Upper lobe of left lung (tissue), 6 donors: Measurements from ENCODE around the gene SIL1. TPM values are rescaled to one million over a fixed set of nuclear protein-coding genes. Genes with fewer than 3 reads are reported as not detected.

Source experiments
- ATAC-seq, 2 donors: fragments of 200-7000 bp; cut with Tn5 transposase; one replicate each; pipeline ENCODE4 v1.9.1; 2022; ENCODE audit warnings: mild to moderate bottlenecking in 2 of 2, moderate library complexity in 2 of 2; ENCODE audit not compliant: low FRiP score in 2 of 2
- DNase-seq, 2 donors: peaks; one replicate each; pipeline ENCODE4 v3.0.0-alpha.2; 2019 to 2020
- H3K27ac ChIP-seq, 4 donors: fragments of 200-600 bp; sonication (generic); one replicate each; pipeline ENCODE4 v1.5.1; 2016 to 2019
- H3K27me3 ChIP-seq, 4 donors: fragments of 200-600 bp; sonication (generic); one replicate each; pipeline ENCODE4 v1.5.1; 2017 to 2019
- H3K36me3 ChIP-seq, 4 donors: fragments of 200-600 bp; sonication (generic); one replicate each; pipeline ENCODE4 v1.5.1; 2016 to 2019
- H3K4me1 ChIP-seq, 4 donors: fragments of 200-600 bp; sonication (generic); one replicate each; pipeline ENCODE4 v1.5.1; 2018 to 2019
- H3K4me3 ChIP-seq, 4 donors: fragments of 200-600 bp; sonication (generic); one replicate each; pipeline ENCODE4 v1.5.1; 2017 to 2019; ENCODE audit warnings: mild to moderate bottlenecking in 2 of 4, moderate library complexity in 1 of 4
- H3K9me3 ChIP-seq, 4 donors: fragments of 200-600 bp; sonication (generic); one replicate each; pipeline ENCODE4 v1.5.1; 2018 to 2019
- EP300 ChIP-seq, 4 donors: sonication (generic); formaldehyde crosslinking; IDR thresholded peaks; one replicate each; pipeline ENCODE4 v1.5.1; 2017; ENCODE audit warnings: antibody characterized with exemption in 4 of 4, control low read depth in 2 of 4
- POLR2A ChIP-seq, 4 donors: fragments of 450-650 bp; IDR thresholded peaks; one replicate each; pipeline ENCODE4 v1.5.1; 2016 to 2017; ENCODE audit warnings: antibody characterized with exemption in 4 of 4, mild to moderate bottlenecking in 2 of 4
- POLR2AphosphoS5 ChIP-seq, 2 donors: sonication (generic); formaldehyde crosslinking; IDR thresholded peaks; one replicate each; pipeline ENCODE4 v1.5.1; 2017; ENCODE audit warnings: antibody characterized with exemption in 2 of 2
- WGBS, 2 donors: methylation state at CpG; one replicate each; pipeline ENCODE4 v1.1.5; 2017 to 2018; 5-methylcytosine and 5-hydroxymethylcytosine counted together
- total RNA-seq, 6 donors: library from RNA; depleted of rRNA in 4 of 6; stranded (reverse); fragments of >200 nt in 4 of 6; gene quantifications; one replicate each; pipeline versions ENCODE4 v1.1.0 to v1.2.1, GENCODE V29; 2016 to 2021
- TF ChIP-seq, protein P1 (sequence below), 6 experiments: fragments of 450-650 bp in 4 of 6; fragments of 200-600 bp in 2 of 6; sonication (generic) in 2 of 6; IDR thresholded peaks; one replicate each; pipeline ENCODE4 v1.5.1; 2016 to 2019; ENCODE audit warnings: antibody characterized with exemption in 6 of 6
- donor health status: DM: no; HTN: no; CAD: no; lungs with moderate emphysema.
- donor health status: DM: no; HTN: yes; CAD: no; lungs with severe emphysema.

The SIL1 gene
- total RNA-seq, 6 donors from 2014 or later = 30.2 to 83.8 (median 51.2) TPM

DNA sequence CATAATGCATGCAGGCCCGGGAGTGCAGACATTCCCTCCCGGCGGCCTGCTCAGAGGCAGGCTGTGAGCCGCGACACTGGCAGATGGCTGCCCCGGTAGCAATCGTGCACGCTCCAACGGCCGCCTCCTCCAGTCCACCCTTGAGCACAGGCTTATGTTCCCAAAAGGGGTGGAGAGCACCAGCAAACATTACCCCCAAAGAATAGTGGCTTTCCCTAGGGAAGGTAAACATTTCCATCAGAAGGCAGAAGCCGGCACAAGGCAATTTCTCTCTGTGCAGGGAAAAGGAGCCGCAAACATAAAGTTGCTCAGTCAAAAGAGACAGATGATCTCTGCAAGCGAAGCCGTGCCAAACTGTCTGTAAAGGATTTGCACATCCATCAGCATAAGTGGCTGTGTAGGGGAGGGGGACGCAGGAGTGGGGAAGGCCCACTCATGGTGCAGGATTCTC is 92.5 kb downstream of the SIL1 start:
- no peaks in the 10 kb centered on the region for H3K27me3 ChIP-seq
- H3K4me1 ChIP-seq = no peaks in the 10 kb centered on the region
- DNase-seq (peak in 1 of 2 donors; percentile 64), ATAC-seq (peak in 1 of 2 donors; percentile 43)
- H3K9me3 ChIP-seq = no peaks in the 10 kb centered on the region
- 70 to 73% methylated on average over 15 of the region's 15 CpGs for WGBS, 2 donors
- TF ChIP-seq, protein P1, sequence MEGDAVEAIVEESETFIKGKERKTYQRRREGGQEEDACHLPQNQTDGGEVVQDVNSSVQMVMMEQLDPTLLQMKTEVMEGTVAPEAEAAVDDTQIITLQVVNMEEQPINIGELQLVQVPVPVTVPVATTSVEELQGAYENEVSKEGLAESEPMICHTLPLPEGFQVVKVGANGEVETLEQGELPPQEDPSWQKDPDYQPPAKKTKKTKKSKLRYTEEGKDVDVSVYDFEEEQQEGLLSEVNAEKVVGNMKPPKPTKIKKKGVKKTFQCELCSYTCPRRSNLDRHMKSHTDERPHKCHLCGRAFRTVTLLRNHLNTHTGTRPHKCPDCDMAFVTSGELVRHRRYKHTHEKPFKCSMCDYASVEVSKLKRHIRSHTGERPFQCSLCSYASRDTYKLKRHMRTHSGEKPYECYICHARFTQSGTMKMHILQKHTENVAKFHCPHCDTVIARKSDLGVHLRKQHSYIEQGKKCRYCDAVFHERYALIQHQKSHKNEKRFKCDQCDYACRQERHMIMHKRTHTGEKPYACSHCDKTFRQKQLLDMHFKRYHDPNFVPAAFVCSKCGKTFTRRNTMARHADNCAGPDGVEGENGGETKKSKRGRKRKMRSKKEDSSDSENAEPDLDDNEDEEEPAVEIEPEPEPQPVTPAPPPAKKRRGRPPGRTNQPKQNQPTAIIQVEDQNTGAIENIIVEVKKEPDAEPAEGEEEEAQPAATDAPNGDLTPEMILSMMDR (IDR thresholded peaks at IDR 0.05) = no peak
- TF ChIP-seq EP300 (IDR thresholded peaks at IDR 0.05) = no peak
- H3K36me3 ChIP-seq = no peaks in the 10 kb centered on the region
- H3K4me3 ChIP-seq = no peak overlapping the region
- no peak overlapping the region for H3K27ac ChIP-seq

DNA sequence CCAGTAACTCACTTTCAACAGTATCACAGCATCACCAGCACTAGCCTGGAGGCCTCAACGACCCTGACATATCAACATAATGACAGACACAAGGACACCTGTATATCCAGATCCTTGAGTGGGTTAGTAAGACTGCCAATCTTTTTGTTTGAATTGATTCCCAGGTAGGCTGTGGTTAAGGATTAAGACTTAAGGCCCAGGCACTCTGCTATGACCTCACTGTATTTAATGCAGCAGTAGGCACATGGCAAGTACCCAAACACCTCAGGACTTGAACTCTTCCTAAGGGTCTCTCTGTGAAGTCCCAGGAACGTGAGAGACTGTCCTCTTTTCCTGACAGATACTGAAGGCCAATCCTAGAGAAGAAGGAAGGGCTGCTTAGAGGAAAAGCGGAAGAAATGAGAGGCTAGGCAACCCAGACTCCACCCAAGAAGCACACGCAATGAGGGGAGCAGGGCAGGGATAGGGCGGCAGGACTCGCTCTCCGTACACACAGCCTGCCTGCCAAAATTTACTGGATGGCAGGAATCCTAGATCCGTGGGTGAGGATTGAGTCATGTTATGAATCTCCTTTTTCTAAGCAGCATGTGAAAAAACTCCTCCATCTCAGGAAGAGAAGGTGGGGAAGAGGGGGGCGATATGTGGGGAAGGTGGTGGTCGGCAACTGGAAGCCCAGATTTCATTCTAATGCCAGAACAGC is 93.4 kb downstream of the SIL1 start:
- H3K36me3 ChIP-seq = no peaks in the 10 kb centered on the region
- H3K4me3 ChIP-seq = no peak overlapping the region
- no peaks in the 10 kb centered on the region for H3K27me3 ChIP-seq
- no peaks in the 10 kb centered on the region for H3K9me3 ChIP-seq
- no peaks in the 10 kb centered on the region for H3K4me1 ChIP-seq
- TF ChIP-seq EP300 (IDR thresholded peaks at IDR 0.05) (no peak), POLR2A (IDR thresholded peaks at IDR 0.05) (no peak), POLR2AphosphoS5 (IDR thresholded peaks at IDR 0.05) (no peak)
- TF ChIP-seq, protein P1 (IDR thresholded peaks at IDR 0.05) = no peak
- H3K27ac ChIP-seq = peak overlapping the region in 3 of 4 donors; percentile 18 to 62 (median 41)
- no peak for DNase-seq
- WGBS, 2 donors = 79 to 80% methylated on average over 10 of the region's 10 CpGs
- ATAC-seq = peak; percentile 72 to 95

DNA sequence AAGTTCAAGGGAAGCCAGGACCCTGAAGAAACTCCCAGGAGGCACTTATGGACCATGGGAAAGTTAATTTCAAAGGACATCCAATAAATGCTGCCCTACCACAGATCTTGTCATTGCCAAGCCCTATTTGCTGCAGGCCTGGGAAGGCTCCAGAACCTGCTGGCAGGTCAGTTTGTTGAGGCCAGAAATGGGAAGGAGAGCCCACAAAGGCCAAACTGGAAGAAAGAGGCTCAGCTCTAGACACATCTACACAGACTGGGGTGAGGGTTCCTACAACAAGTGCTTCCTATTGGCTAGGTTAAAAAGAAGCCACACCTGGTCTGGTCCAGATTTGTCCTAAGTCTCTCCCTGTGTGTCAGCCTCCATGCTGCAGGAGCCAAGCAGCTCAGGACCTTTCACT is 94.4 kb downstream of the SIL1 start:
- TF ChIP-seq POLR2AphosphoS5 (IDR thresholded peaks at IDR 0.05) (no peak), EP300 (IDR thresholded peaks at IDR 0.05) (no peak), POLR2A (IDR thresholded peaks at IDR 0.05) (no peak)
- TF ChIP-seq, protein P1 (IDR thresholded peaks at IDR 0.05) = no peak
- Histone ChIP-seq H3K4me1 (no peaks in the 10 kb centered on the region), H3K36me3 (no peaks in the 10 kb centered on the region), H3K27ac (no peak overlapping the region), H3K27me3 (no peaks in the 10 kb centered on the region), H3K4me3 (no peak overlapping the region), H3K9me3 (no peaks in the 10 kb centered on the region)
- DNase-seq (no peak), ATAC-seq (no peak)

DNA sequence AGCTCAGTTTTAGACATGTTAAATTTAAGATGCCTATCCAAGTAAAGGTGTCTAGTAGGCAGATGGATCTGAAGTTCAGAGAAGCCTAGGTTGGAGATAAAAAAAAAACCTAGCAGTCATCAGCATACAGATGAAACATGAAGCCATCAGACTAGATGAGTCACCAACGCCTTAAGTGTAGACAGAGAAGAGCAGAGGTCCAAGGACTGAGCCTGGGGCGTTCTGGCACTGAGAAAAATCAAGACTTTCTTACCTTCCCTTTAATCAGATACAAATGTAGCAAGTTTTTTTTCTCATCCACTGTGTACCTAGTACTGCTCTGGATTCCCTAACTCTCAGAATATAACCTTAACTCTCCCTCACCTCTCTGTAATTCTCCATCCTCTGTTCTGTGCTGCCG is 97.3 kb downstream of the SIL1 start:
- H3K27me3 ChIP-seq = no peaks in the 10 kb centered on the region
- no peaks in the 10 kb centered on the region for H3K4me1 ChIP-seq
- H3K36me3 ChIP-seq = no peaks in the 10 kb centered on the region
- no peaks in the 10 kb centered on the region for H3K9me3 ChIP-seq
- 95 to 96% methylated on average over 3 of the region's 3 CpGs for WGBS, 2 donors
- ATAC-seq (no peak), DNase-seq (no peak)
- no peak for TF ChIP-seq POLR2AphosphoS5 (IDR thresholded peaks at IDR 0.05)
- TF ChIP-seq POLR2A (IDR thresholded peaks at IDR 0.05) = no peak
- no peak for TF ChIP-seq EP300 (IDR thresholded peaks at IDR 0.05)
- TF ChIP-seq, protein P1 (IDR thresholded peaks at IDR 0.05) = no peak
- no peak overlapping the region for H3K4me3 ChIP-seq
- H3K27ac ChIP-seq = no peak overlapping the region
